Kidney capillary endothelial cell (primary cell): Measurements from ENCODE around the gene TFPT.

Experiments used
- DNase-seq: peaks from one replicate; pipeline ENCODE4 v3.0.0-alpha.2; 2018; ENCODE audit warnings: low spot score

TFPT gene

DNA sequence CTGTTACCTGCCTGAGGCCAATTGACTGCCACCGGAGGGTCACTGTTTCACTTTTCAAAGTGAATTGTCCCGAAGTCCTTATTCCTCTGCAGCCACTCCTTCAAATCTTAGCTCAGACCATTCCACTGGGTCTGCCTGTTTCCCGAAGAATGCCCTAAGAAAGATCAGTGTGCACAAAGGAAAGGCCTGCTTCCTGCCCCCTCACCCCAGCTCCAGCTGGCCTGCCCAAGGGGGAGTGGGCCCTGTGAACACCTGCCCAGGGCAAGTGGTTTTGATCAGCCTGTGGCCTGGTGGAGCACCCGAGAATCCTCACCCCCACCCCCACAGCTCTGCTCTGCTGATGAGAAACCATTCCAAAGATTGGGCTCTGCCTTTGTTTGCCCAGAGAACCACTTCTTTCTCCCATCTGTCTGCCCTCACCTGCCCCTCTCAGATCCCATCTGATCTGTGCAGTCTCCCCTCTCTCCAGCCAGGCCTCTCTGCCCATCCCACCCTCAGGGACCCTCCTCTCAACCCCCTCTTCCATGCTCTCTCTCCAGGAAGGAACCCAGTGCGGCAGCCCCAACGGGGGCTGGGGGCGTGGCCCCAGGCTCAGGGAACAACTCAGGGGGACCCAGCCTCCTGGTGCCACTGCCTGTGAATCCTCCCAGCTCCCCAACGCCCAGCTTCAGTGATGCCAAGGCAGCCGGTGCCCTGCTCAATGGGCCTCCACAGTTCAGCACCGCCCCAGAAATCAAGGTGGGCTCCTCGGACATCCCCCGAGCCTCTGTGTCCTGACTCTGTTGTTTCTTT is 33.8 kb upstream of the TFPT start:
- DNase-seq, result peak; percentile 27

DNA sequence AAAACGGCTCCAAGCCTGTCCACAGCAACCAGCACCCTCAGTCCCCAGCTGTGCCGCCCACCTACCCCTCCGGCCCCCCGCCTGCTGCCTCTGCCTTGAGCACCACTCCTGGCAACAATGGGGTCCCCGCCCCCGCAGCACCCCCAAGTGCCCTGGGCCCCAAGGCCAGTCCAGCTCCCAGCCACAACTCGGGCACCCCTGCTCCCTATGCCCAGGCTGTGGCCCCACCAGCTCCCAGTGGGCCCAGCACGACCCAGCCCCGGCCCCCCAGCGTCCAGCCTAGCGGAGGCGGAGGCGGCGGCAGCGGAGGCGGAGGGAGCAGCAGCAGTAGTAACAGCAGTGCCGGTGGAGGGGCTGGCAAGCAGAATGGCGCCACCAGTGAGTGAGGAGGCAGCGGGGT is 32.7 kb upstream of the TFPT start:
- DNase-seq, result no peak

DNA sequence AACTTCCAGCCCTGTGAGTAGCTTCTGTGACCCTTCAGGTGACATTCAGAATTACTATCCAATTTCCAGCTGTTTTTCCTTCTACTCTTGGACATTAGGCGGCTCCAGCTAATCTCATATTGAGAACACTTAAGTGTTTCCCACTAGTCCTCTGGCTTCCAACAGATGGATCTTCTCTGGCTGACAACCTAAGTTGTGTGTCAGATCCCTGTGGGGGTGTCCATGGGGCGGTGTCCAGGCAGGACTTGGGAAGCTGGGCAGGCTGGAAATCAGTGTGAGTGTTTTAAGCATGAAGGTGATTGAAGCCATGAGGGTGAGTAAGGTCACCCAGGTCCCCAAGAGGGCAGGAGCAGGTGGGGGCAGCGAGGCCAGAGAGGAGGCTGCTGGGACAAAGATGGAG is 32.2 kb upstream of the TFPT start:
- no peak for DNase-seq

GRCh38 chr19:54145541-54146158 is 30.2 kb upstream of the TFPT start:
- no peak for DNase-seq

- no peak for DNase-seq
These were observed 26.8 kb upstream of the TFPT start for GRCh38 chr19:54142166-54142780.

DNA sequence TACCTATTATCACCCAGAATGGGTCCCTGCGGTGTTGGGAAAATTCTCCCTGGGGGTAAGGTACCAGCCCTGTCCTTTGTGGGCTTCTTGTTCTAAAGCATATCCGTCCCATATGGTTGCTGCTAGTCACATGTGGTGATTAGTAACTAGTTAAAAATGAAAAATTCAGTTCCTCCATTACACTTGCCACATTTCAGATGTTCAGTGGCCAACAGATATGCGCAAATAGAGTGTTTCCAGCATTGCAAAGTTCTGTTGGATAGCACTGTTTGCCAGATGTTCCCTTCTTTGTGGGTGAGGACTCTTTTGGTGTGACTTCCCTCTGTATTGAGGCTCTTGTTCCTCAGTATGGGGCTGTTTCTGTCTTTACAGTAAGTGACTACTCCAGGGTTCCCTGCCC is 25.9 kb upstream of the TFPT start:
- no peak for DNase-seq

DNA sequence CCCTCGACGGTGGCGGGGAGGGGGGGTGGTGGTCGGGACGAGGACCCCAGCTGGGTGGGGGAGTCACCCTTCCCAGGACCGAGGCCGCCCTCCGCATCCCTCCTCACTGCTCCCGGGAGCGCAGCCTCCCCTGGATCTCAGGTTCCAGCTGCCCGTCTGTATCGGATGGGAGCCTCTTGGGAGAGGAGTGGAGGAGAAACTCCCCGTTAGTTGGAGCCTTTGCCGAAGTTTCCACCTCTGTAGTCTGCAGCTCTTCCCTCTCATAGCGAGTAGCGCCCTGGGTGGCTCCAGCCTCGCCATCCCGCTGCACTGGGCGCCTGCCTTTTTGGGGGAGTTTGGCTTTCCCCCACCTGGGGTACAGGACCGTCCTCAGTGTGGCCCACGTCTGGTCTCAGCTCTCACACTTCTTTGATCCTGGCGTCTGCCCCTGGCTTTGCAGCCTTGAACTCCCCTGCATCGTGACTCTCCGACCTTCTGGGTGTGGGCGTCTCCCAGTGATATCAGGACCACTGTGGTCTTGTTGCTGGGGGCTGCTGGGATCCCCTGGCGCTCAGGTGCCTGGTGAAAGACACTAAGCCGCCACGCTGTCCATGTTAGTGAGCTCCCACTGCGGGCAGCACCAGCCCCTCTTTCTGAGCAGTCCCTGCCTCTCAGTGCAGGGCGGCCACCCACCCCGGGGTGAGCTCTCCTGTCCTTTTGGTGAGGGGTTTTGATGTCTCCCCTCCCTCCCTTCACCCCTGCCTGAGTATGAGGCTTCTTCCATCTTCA is 23.2 kb upstream of the TFPT start:
- DNase-seq, result no peak

- no peak for DNase-seq
These were observed 22.4 kb upstream of the TFPT start, which contains the start of gene CNOT3 for GRCh38 chr19:54137699-54138488. Gene CNOT3, plus strand, starts transcription at chr19:54137762. Its CDS starts 5,217 bp downstream, at chr19:54142979.

DNA sequence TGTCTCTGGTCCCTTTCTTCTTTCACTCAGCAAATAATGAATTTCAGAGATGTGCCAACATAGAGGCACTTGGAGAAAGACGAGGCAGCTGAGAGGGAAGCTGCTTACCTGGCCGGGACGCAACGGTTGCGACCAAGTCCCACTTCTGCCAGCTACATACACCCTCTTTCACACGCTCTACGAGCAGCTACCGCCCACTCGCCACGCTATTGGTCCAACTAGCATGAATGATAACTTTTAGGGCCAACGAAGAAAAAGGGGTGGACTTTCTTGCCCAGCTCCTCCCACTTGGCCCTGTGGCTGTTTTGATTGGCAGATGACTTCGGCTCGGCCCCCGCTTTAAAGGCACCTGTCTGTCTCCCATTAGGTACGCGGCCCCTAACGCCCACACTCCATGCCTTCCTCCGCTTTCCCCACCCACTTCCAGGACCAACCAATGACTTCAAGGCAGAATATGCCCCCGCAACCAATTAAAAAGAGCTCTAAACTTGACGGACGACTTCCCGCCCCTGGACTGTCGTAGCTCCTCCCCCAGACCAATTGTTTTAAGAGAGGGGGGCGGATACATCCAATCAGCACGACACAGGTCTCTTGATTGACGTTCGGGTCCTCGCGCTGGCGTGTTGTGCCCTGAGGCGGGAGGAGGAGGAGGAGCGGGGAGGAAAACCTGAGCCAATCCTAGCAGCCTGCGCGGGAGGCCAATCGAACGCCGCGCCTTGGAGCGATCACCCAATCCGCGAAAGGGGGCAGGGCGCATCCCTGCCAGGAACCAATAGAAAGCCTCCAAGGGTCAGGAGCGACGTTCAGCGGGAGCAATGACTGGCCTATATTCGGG is 21.6 kb upstream of the TFPT start:
- DNase-seq, result peak; percentile 100

DNA sequence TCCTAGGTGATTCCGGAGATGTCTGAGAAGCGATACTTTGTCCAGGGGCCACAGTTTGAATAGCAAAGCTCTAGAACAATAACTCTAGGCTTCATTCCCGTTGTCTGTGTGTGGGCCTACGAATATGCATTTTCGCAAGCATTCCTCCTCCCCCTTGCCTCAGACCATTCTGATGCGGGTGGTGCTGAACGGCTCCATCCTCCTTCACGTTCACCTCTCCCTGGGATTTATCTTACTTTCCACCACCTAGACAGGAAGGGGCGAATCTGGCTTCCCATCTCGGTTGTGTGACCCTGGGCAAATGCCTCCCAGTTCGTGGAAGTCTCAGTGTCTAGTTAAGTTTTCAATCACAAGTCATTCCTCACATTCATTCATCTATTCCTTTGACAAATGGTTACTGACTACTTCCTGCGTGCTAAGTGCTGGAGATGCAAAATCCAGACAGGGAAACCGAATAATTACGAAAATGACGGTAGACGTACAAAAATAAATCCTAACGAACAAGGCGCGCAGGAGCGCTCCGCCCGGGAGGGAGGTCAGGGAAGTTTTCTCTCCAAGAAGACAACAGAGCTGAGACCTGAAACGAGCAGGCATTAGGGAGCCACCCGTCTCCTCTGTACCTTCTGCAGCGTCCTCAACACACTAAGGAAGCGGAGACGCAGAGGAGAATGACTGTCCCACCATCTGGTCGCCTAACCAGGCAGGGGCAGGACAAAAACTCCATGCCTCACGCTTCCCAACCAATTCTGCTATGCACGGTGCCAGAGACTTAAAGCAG is 20.8 kb upstream of the TFPT start:
- DNase-seq, result no peak

DNA sequence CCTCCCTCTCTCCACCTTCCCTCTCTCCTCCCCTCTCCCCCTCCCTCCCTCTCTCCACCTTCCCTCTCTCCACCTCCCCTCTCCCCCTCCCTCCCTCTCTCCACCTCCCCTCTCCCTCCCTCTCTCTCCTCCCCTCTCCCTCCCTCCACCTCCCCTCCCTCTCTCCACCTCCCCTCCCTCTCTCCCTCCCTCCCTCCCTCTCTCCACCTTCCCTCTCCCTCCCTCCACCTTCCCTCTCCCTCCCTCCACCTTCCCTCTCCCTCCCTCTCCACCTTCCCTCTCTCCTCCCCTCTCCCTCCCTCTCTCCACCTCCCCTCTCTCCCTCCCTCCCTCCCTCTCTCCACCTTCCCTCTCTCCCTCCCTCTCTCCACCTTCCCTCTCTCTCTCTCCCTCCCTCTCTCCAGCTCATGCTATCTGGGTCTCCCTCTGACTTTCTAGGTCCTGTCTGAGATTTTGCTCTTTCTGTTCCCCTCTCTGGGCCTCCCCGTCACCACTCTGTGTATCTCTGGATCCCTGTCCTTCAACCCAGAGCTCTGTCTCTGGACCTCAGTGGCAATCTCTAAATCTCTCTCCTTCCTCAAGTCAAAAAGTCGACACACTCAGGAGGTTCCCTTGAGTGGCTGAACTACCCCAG is 18.6 kb upstream of the TFPT start:
- DNase-seq, result no peak

- peak; percentile 44 for DNase-seq
These were observed 18.0 kb upstream of the TFPT start for GRCh38 chr19:54133312-54133956.

DNA sequence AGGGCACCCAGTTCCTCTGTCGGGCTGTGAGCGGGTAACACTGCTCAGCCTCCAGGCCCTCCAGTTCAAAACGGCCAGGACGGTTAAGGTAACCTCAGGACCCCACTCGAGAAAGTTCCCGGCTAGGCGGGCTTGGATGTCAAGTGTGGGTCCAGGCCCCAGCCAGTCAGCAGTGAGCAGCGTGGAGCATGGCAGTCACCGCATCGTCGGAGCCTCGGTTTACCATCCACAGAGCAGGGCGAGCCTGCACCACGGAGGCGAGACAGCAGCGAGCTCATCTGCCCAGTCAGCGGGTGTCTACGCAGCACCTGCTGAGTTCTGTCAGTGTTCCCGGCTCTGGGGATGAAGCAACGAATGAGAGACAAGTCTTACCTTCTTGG is 14.2 kb upstream of the TFPT start:
- no peak for DNase-seq

DNA sequence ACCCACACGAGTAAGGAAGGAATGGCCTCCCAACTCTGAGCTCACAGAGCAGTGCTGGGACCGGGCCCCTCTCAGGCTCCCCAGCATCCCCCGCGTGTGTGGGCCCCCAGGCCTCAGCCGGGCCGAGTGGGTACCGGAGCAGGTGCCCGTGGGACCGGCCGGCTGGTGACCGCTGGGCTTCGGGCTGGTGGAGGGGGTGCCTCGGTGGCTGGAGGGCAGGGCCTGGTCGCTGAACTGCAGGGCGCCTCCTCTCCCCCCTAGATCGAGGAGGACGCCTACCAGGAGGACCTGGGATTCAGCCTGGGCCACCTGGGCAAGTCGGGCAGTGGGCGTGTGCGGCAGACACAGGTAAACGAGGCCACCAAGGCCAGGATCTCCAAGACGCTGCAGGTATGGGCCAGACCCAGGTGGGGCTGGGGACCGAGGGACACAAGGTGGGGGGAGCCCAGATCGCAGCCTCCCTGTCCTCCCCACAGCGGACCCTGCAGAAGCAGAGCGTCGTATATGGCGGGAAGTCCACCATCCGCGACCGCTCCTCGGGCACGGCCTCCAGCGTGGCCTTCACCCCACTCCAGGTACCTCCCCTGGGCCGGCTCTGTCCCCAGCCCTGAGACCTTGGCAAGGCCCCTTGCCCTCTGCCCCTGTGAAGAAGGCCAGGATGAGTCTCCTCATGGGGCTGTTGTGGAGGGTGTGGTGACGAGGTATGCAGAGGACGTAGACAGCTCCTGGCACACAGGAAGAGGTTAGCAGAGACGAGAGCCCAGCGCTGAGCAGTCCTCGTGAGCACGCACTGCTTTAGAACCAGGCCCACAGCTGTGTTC is 13.5 kb upstream of the TFPT start:
- DNase-seq, result no peak

DNA sequence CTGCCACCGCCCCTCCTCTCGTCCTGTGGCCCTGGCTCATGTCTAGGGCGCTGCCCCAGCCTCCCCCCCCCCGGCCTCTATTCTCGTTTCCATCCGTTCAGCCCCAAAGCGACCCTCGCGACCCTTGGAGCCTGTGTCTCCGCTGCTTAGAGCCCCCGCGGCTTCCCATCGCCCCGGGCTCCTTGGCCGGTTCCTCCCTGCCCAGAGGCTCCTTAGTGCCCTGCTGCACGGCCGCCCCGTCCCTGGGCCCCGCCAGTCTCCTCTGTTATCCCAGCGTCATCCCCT is 12.9 kb upstream of the TFPT start:
- DNase-seq, result no peak

DNA sequence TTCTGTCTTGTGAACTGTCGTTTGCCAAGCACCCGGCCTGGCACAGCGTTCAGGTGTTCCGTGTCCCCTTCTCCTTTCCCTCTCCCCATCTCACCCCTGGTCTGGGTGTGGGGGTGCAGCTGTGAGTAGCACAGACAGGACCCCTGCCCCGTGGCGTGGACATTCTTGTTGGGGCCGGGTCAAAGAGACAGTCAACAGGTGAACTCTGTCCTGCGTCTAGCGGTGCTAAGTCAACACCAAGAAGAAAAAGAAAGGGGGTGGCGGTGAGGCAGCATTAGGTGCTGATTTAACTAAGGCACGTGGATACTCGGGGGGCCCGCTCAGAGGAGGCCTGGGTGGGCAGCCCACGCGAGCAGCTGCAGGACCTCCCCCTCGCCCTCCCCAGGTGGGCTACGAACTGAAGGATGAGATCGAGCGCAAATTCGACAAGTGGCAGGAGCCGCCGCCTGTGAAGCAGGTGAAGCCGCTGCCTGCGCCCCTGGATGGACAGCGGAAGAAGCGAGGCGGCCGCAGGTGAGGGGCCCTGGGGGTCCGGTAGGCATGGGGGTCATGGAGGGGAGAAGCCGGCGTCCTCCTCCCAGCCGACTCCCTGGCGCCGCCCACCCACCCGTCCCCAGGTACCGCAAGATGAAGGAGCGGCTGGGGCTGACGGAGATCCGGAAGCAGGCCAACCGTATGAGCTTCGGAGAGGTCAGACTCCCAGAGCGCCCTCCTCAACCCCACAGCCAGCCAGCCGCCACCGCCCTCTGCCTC is 12.4 kb upstream of the TFPT start:
- no peak for DNase-seq

- DNase-seq, result no peak
These were observed 10.3 kb upstream of the TFPT start for GRCh38 chr19:54125713-54126112.

DNA sequence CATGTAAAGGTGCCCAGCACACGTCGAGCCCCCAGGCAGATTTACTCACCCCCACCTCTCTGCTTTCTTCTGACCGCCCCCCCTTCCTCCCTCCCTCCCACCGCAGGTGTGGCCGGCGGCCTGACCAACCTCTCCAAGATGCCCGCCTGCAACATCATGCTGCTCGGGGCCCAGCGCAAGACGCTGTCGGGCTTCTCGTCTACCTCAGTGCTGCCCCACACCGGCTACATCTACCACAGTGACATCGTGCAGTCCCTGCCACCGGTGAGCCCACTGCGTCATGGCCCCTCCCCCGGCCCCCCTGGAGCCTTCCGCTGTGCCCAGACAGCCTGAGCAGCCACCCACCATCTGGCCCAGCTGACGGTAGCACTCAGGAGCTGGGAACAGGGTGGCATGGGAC is 8.9 kb upstream of the TFPT start:
- no peak for DNase-seq
